K562 (cell line): Measurements from ENCODE around the gene INMT.

Experiments used
- ARID3A ChIP-seq: IDR thresholded peaks from 2 replicates; pipeline ENCODE4 v1.6.1; 2012; ENCODE audit warnings: low read depth, low read length, improper control_type of control experiment, borderline replicate concordance
- COPS2 ChIP-seq: fragments of 450-650 bp; conservative IDR thresholded peaks from 2 replicates; pipeline ENCODE4 v1.6.1; 2016; ENCODE audit warnings: mild to moderate bottlenecking, moderate library complexity
- EZH2 ChIP-seq: IDR thresholded peaks from 2 replicates; pipeline ENCODE4 v1.6.1; 2012; ENCODE audit warnings: low read depth, mild to moderate bottlenecking, inconsistent platforms, low read length, borderline replicate concordance
- HMGN3 ChIP-seq: IDR thresholded peaks from 2 replicates; pipeline ENCODE4 v1.6.1; 2011; ENCODE audit warnings: borderline replicate concordance, low read depth, mild to moderate bottlenecking, mixed read lengths, low read length; ENCODE audit not compliant: insufficient read length; ENCODE audit errors: extremely low read depth
- MYNN ChIP-seq, 2 experiments: sonication (generic); formaldehyde crosslinking in 1 of 2; IDR thresholded peaks; 2 replicates each; pipeline versions ENCODE4 v1.5.0 to v1.6.1; 2016 to 2020; ENCODE audit warnings: antibody characterized with exemption in 1 of 2, missing genetic modification reagents in 1 of 2
- POLR2H ChIP-seq: IDR thresholded peaks from 2 replicates; pipeline ENCODE4 v1.6.1; 2016; ENCODE audit warnings: missing genetic modification characterization, low read depth, mild to moderate bottlenecking, control low read depth, missing compliant biosample characterization, moderate library complexity
- SMC3 ChIP-seq: conservative IDR thresholded peaks from 2 replicates; pipeline ENCODE4 v1.6.1; 2011; ENCODE audit warnings: low read depth, low read length, improper control_type of control experiment; ENCODE audit not compliant: insufficient read depth
- ZBTB49 ChIP-seq: sonication (generic); formaldehyde crosslinking; IDR thresholded peaks from 2 replicates; pipeline ENCODE4 v1.8.0; 2022; ENCODE audit warnings: missing genetic modification reagents, mild to moderate bottlenecking, borderline replicate concordance
- TF ChIP-seq, protein P1 (sequence below): IDR thresholded peaks from 2 replicates; pipeline ENCODE4 v1.6.1; 2011; ENCODE audit not compliant: insufficient read length; ENCODE audit errors: extremely low read depth

GRCh38 chr7:30706908-30707307 lies 45.0 kb upstream of the INMT start:
- TF ChIP-seq POLR2H (tag) (no peak), EZH2 (no peak), HMGN3 (no peak), ARID3A (no peak), ZBTB49 (CRISPR knock-in tag) (no peak), SMC3 (no peak), COPS2 (no peak), MYNN (IDR thresholded peaks at IDR 0.05) (no peak), MYNN (CRISPR knock-in tag; IDR thresholded peaks at IDR 0.05) (no peak)
- TF ChIP-seq, protein P1, sequence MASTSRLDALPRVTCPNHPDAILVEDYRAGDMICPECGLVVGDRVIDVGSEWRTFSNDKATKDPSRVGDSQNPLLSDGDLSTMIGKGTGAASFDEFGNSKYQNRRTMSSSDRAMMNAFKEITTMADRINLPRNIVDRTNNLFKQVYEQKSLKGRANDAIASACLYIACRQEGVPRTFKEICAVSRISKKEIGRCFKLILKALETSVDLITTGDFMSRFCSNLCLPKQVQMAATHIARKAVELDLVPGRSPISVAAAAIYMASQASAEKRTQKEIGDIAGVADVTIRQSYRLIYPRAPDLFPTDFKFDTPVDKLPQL = no peak
